ENCODE data around the gene FAM168A.

FAM168A gene

DNA sequence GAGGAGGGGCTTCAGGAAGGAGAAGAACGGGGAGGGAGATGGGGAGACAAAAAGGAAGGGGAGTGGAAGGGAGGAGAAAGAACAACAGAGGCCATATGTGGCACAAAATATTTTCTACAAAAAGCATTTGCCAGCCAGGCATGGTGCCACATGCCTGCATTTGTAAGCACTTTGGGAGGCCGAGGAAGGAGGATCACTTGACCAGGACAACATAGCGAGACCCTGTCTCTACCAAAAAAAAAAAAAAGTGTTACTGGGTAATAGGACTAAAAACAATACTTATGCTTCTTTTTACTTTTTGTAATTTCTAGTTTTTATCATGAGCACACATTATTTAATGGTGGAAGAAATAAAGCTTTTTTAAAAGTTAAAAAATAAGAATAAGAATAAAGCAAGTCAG is 5.3 kb downstream of the FAM168A start:
- Histone ChIP-seq H3K36me3 (no peaks in the 10 kb centered on the region), H3K4me3 (ENCODE audit: low read depth in 1 of 2, low read length in 1 of 2) (no peak overlapping the region), H3K27ac (no peak overlapping the region), H3K9me3 (no peaks in the 10 kb centered on the region), H3K27me3 (no peaks in the 10 kb centered on the region), H3K4me1 (ENCODE audit: control insufficient read depth in 1 of 2, insufficient read depth in 1 of 2, low read depth in 1 of 2, low read length in 1 of 2) (peaks cover 20 to 25% of the 10 kb centered on the region in 2 experiments)
- TF ChIP-seq, protein P1, sequence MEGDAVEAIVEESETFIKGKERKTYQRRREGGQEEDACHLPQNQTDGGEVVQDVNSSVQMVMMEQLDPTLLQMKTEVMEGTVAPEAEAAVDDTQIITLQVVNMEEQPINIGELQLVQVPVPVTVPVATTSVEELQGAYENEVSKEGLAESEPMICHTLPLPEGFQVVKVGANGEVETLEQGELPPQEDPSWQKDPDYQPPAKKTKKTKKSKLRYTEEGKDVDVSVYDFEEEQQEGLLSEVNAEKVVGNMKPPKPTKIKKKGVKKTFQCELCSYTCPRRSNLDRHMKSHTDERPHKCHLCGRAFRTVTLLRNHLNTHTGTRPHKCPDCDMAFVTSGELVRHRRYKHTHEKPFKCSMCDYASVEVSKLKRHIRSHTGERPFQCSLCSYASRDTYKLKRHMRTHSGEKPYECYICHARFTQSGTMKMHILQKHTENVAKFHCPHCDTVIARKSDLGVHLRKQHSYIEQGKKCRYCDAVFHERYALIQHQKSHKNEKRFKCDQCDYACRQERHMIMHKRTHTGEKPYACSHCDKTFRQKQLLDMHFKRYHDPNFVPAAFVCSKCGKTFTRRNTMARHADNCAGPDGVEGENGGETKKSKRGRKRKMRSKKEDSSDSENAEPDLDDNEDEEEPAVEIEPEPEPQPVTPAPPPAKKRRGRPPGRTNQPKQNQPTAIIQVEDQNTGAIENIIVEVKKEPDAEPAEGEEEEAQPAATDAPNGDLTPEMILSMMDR (IDR thresholded peaks at IDR 0.05): no peak

- Histone ChIP-seq H3K36me3 (no peaks in the 10 kb centered on the region), H3K27me3 (no peaks in the 10 kb centered on the region), H3K4me3 (ENCODE audit: low read depth in 1 of 2, low read length in 1 of 2) (no peak overlapping the region), H3K9me3 (no peaks in the 10 kb centered on the region), H3K27ac (no peak overlapping the region), H3K4me1 (ENCODE audit: control insufficient read depth in 1 of 2, insufficient read depth in 1 of 2, low read depth in 1 of 2, low read length in 1 of 2) (peaks cover 21 to 25% of the 10 kb centered on the region in 2 experiments)
- TF ChIP-seq, protein P1 (IDR thresholded peaks at IDR 0.05): no peak
Measured at GRCh38 chr11:73591743-73592142, 6.2 kb downstream of the FAM168A start.

DNA sequence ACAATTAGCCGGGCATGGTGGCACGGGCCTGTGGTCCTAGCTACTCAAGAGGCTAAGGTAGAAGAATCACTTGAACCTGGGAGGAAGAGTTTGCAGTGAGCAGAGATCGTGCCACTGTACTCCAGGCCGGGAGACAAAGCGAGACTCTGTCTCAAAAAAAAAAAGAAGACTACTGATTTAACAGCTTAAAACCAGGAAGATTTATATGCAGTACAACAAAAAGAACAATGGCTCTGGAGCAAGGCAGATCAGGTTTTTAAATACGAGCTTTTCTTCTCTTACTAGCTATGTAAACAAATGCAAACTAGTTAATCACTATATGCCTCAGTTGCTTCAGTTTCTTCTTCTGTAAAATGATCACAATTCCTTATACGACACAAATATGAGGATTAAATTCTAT is 6.9 kb downstream of the FAM168A start:
- Histone ChIP-seq H3K9me3 (no peaks in the 10 kb centered on the region), H3K4me1 (ENCODE audit: control insufficient read depth in 1 of 2, insufficient read depth in 1 of 2, low read depth in 1 of 2, low read length in 1 of 2) (peaks cover 22 to 25% of the 10 kb centered on the region in 2 experiments), H3K36me3 (no peaks in the 10 kb centered on the region), H3K27ac (no peak overlapping the region), H3K27me3 (no peaks in the 10 kb centered on the region), H3K4me3 (ENCODE audit: low read depth in 1 of 2, low read length in 1 of 2) (no peak overlapping the region)
- TF ChIP-seq, protein P1 (IDR thresholded peaks at IDR 0.05): no peak

GRCh38 chr11:73586791-73587190 is 11.1 kb downstream of the FAM168A start:
- Histone ChIP-seq H3K36me3 (no peaks in the 10 kb centered on the region), H3K4me3 (ENCODE audit: low read depth in 1 of 2, low read length in 1 of 2) (no peak overlapping the region), H3K27ac (peak overlapping the region; percentile 60), H3K4me1 (ENCODE audit: control insufficient read depth in 1 of 2, insufficient read depth in 1 of 2, low read depth in 1 of 2, low read length in 1 of 2) (peaks cover 36 to 40% of the 10 kb centered on the region in 2 experiments), H3K9me3 (no peaks in the 10 kb centered on the region), H3K27me3 (no peaks in the 10 kb centered on the region)
- TF ChIP-seq, protein P1 (IDR thresholded peaks at IDR 0.05): no peak

GRCh38 chr11:73585834-73586575 is 11.9 kb downstream of the FAM168A start:
- TF ChIP-seq, protein P1 (IDR thresholded peaks at IDR 0.05): no peak
- H3K27ac ChIP-seq: peak overlapping the region; percentile 60
- no peaks in the 10 kb centered on the region for H3K27me3 ChIP-seq
- H3K9me3 ChIP-seq: no peaks in the 10 kb centered on the region
- no peak overlapping the region for H3K4me3 ChIP-seq (ENCODE audit: low read depth in 1 of 2, low read length in 1 of 2)
- H3K36me3 ChIP-seq: no peaks in the 10 kb centered on the region
- H3K4me1 ChIP-seq (ENCODE audit: control insufficient read depth in 1 of 2, insufficient read depth in 1 of 2, low read depth in 1 of 2, low read length in 1 of 2): peaks cover 36 to 40% of the 10 kb centered on the region in 2 experiments
